GM23338 (cell line): Measurements from ENCODE around the gene OTOG. TPM values are rescaled to one million over a fixed set of nuclear protein-coding genes. Genes with fewer than 3 reads are reported as not detected.

ENCODE experiments used
- ATAC-seq: fragments of 200-7000 bp; cut with Tn5 transposase; 3 replicates; pipeline ENCODE4 v1.9.1; 2020
- DNase-seq: peaks from one replicate; pipeline ENCODE4 v3.0.0-alpha.2; 2015; ENCODE audit warnings: low spot score
- H2AFZ ChIP-seq: fragments of 200-600 bp; sonication (generic); 2 replicates; pipeline ENCODE4 v1.8.0; 2016; ENCODE audit warnings: antibody characterized with exemption, mild to moderate bottlenecking, moderate library complexity
- H3F3A ChIP-seq: fragments of 200-600 bp; sonication (generic); replicated peaks from 2 replicates; pipeline ENCODE4 v1.8.0; 2017; ENCODE audit warnings: antibody characterized with exemption, mixed run types, low read depth
- H3K27ac ChIP-seq: fragments of 200-600 bp; sonication (generic); 2 replicates; pipeline ENCODE4 v1.6.1; 2016; ENCODE audit warnings: low read depth
- H3K27me3 ChIP-seq: fragments of 200-600 bp; sonication (generic); 2 replicates; pipeline ENCODE4 v1.8.0; 2016; ENCODE audit warnings: mild to moderate bottlenecking, mixed run types, moderate library complexity; ENCODE audit not compliant: insufficient read depth
- H3K36me3 ChIP-seq: fragments of 200-600 bp; sonication (generic); 2 replicates; pipeline ENCODE4 v1.8.0; 2016; ENCODE audit warnings: mild to moderate bottlenecking; ENCODE audit not compliant: insufficient read depth
- H3K4me1 ChIP-seq: fragments of 200-600 bp; sonication (generic); 2 replicates; pipeline ENCODE4 v1.8.0; 2016; ENCODE audit warnings: mild to moderate bottlenecking, moderate library complexity; ENCODE audit not compliant: insufficient read depth
- H3K4me2 ChIP-seq: fragments of 200-600 bp; sonication (generic); 2 replicates; pipeline ENCODE4 v1.7.1; 2017; ENCODE audit warnings: mixed run types
- H3K4me3 ChIP-seq: fragments of 200-600 bp; sonication (generic); 2 replicates; pipeline ENCODE4 v1.6.1; 2016; ENCODE audit warnings: mixed run types
- H3K79me2 ChIP-seq: fragments of 200-600 bp; sonication (generic); replicated peaks from 2 replicates; pipeline ENCODE4 v1.8.0; 2017; ENCODE audit warnings: mild to moderate bottlenecking; ENCODE audit not compliant: insufficient read depth
- H3K9me2 ChIP-seq: fragments of 200-600 bp; sonication (generic); 2 replicates; pipeline ENCODE4 v1.8.0; 2017; ENCODE audit not compliant: insufficient read depth
- H4K20me1 ChIP-seq: fragments of 200-600 bp; sonication (generic); replicated peaks from 2 replicates; pipeline ENCODE4 v1.8.0; 2017; ENCODE audit warnings: mild to moderate bottlenecking; ENCODE audit not compliant: insufficient read depth
- H3K27ac Mint-ChIP-seq: 2 replicates; pipeline ENCODE4 v1.8.0; 2020; ENCODE audit warnings: inconsistent platforms, mild to moderate bottlenecking, moderate library complexity, mixed read lengths
- H3K27me3 Mint-ChIP-seq: 3 replicates; pipeline ENCODE4 v1.8.0; 2022; ENCODE audit warnings: low read depth, mild to moderate bottlenecking, moderate library complexity, mixed read lengths, inconsistent platforms; ENCODE audit not compliant: insufficient read depth, poor library complexity
- H3K36me3 Mint-ChIP-seq: 3 replicates; pipeline ENCODE4 v1.8.0; 2021; ENCODE audit warnings: low read depth, mild to moderate bottlenecking, inconsistent platforms, moderate library complexity, mixed read lengths
- H3K4me1 Mint-ChIP-seq: 3 replicates; pipeline ENCODE4 v1.8.0; 2020; ENCODE audit warnings: mild to moderate bottlenecking, inconsistent platforms, mixed read lengths
- H3K4me3 Mint-ChIP-seq: 3 replicates; pipeline ENCODE4 v1.8.0; 2021; ENCODE audit warnings: moderate library complexity, mild to moderate bottlenecking, inconsistent platforms, mixed read lengths
- H3K9me3 Mint-ChIP-seq: 3 replicates; pipeline ENCODE4 v1.8.0; 2020; ENCODE audit warnings: moderate library complexity, mild to moderate bottlenecking, inconsistent platforms, mixed read lengths
- CREB1 ChIP-seq: fragments of 250-450 bp; sonication (Bioruptor Pico); IDR thresholded peaks from 2 replicates; pipeline ENCODE4 v1.5.0; 2020; ENCODE audit warnings: low read depth, mild to moderate bottlenecking, moderate library complexity
- EZH2 ChIP-seq: fragments of 200-600 bp; sonication (generic); IDR thresholded peaks from one replicate; pipeline ENCODE4 v1.8.0; 2017; ENCODE audit warnings: antibody characterized with exemption, mild to moderate bottlenecking, low read depth; ENCODE audit not compliant: unreplicated experiment
- JUNB ChIP-seq: IDR thresholded peaks from one replicate; pipeline ENCODE4 v1.6.1; 2016; ENCODE audit warnings: antibody characterized with exemption; ENCODE audit not compliant: unreplicated experiment
- POLR2AphosphoS5 ChIP-seq: IDR thresholded peaks from 2 replicates; pipeline ENCODE4 v1.6.1; 2016; ENCODE audit warnings: antibody characterized with exemption, low read depth
- STAT1 ChIP-seq: IDR thresholded peaks from one replicate; pipeline ENCODE4 v1.6.1; 2016; ENCODE audit warnings: antibody characterized with exemption; ENCODE audit not compliant: unreplicated experiment
- ZNF114 ChIP-seq: fragments of 250-450 bp; sonication (Bioruptor Pico); IDR thresholded peaks from 2 replicates; pipeline ENCODE4 v1.5.0; 2020; ENCODE audit warnings: mild to moderate bottlenecking, moderate library complexity
- ZNF331 ChIP-seq: fragments of 250-450 bp; sonication (Bioruptor Pico); IDR thresholded peaks from 2 replicates; pipeline ENCODE4 v1.5.0; 2020; ENCODE audit warnings: low read depth, mild to moderate bottlenecking, moderate library complexity
- polyA plus RNA-seq: library from polyadenylated mRNA; unstranded; fragments of >200 nt; fragmentation: Nextera tagmentation; extraction: Ambion mirVana; gene quantifications from 2 replicates; pipeline ENCODE4 v1.2.1, GENCODE V29; 2016
- total RNA-seq: library from RNA; depleted of rRNA; stranded (reverse); fragments of >200 nt; shearing (Covaris generic); gene quantifications from 2 replicates; pipeline ENCODE4 v1.2.3, GENCODE V29; 2014
- TF ChIP-seq, protein P1 (sequence below): IDR thresholded peaks from one replicate; pipeline ENCODE4 v1.6.1; 2018; ENCODE audit warnings: antibody characterized with exemption; ENCODE audit not compliant: unreplicated experiment
- TF ChIP-seq, protein P2 (sequence below), 2 experiments: fragments of 200-600 bp in 1 of 2; sonication (generic) in 1 of 2; conservative IDR thresholded peaks; 2 replicates each; pipeline versions ENCODE4 v1.5.1 to v1.6.1; 2016 to 2017; ENCODE audit warnings: antibody characterized with exemption in 2 of 2, low read depth in 2 of 2, mild to moderate bottlenecking in 2 of 2, moderate library complexity in 1 of 2
- TF ChIP-seq, protein P3 (sequence below): IDR thresholded peaks from 2 replicates; pipeline ENCODE4 v1.6.1; 2016; ENCODE audit warnings: antibody characterized with exemption

The OTOG gene
- total and polyA plus RNA-seq, 2 experiments from 2014 or later, result 0.40 to 0.52 TPM

DNA sequence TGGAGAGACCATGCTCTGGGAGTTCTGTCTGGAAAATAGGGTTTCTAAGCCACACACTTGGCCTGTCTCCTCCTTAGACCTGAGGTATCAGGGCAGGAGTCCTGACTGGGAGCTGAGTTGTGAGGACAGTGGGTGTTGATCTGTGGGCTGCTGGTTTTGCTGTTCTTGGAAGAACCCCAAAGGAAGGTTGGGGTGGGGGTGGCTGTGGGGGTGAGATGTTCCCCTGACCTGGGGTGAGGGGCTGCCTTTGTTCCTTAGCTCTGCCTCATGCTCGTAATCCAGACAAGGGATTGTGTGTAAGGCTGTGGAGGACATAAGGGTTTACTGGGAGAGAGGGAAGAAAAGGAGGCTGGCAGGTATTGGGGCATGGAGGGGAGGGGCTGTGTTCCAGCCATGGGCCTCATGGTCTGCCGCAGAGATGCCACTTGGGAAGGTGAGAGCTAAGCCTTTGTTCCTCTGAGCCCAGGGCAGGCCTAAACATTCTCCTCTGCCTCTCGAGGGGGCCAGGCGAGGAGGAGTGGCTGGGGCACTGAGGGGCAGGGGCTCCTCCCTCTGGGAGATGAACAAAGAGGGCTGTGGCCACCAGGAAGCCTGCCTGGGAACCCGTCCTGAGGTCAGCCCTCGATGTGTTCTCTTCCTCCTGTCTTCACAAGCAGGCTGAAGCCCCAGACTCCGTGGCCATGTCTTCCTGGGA lies 4.4 kb downstream of the OTOG start:
- H3K27ac Mint-ChIP-seq, result no peak overlapping the region
- DNase-seq (no peak), ATAC-seq (no peak)
- H3K79me2 ChIP-seq, result no peaks in the 10 kb centered on the region
- H3K27ac ChIP-seq, result no peak overlapping the region
- H3K27me3 Mint-ChIP-seq, result peaks cover 11% of the 10 kb centered on the region
- H3K9me2 ChIP-seq, result no peaks in the 10 kb centered on the region
- no peaks in the 10 kb centered on the region for H3K36me3 ChIP-seq
- peaks cover 24% of the 10 kb centered on the region for H3K4me1 Mint-ChIP-seq
- H2AFZ ChIP-seq, result no peak overlapping the region
- no peaks in the 10 kb centered on the region for H4K20me1 ChIP-seq
- H3K4me1 ChIP-seq, result peaks cover 7% of the 10 kb centered on the region
- H3K36me3 Mint-ChIP-seq, result no peaks in the 10 kb centered on the region
- no peak overlapping the region for H3K4me3 ChIP-seq
- TF ChIP-seq ZNF331 (no peak), POLR2AphosphoS5 (no peak), STAT1 (no peak), JUNB (no peak), CREB1 (CRISPR knock-in tag) (no peak), ZNF114 (CRISPR knock-in tag) (no peak)
- TF ChIP-seq, protein P1, sequence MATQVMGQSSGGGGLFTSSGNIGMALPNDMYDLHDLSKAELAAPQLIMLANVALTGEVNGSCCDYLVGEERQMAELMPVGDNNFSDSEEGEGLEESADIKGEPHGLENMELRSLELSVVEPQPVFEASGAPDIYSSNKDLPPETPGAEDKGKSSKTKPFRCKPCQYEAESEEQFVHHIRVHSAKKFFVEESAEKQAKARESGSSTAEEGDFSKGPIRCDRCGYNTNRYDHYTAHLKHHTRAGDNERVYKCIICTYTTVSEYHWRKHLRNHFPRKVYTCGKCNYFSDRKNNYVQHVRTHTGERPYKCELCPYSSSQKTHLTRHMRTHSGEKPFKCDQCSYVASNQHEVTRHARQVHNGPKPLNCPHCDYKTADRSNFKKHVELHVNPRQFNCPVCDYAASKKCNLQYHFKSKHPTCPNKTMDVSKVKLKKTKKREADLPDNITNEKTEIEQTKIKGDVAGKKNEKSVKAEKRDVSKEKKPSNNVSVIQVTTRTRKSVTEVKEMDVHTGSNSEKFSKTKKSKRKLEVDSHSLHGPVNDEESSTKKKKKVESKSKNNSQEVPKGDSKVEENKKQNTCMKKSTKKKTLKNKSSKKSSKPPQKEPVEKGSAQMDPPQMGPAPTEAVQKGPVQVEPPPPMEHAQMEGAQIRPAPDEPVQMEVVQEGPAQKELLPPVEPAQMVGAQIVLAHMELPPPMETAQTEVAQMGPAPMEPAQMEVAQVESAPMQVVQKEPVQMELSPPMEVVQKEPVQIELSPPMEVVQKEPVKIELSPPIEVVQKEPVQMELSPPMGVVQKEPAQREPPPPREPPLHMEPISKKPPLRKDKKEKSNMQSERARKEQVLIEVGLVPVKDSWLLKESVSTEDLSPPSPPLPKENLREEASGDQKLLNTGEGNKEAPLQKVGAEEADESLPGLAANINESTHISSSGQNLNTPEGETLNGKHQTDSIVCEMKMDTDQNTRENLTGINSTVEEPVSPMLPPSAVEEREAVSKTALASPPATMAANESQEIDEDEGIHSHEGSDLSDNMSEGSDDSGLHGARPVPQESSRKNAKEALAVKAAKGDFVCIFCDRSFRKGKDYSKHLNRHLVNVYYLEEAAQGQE, result no peak
- TF ChIP-seq, protein P2, sequence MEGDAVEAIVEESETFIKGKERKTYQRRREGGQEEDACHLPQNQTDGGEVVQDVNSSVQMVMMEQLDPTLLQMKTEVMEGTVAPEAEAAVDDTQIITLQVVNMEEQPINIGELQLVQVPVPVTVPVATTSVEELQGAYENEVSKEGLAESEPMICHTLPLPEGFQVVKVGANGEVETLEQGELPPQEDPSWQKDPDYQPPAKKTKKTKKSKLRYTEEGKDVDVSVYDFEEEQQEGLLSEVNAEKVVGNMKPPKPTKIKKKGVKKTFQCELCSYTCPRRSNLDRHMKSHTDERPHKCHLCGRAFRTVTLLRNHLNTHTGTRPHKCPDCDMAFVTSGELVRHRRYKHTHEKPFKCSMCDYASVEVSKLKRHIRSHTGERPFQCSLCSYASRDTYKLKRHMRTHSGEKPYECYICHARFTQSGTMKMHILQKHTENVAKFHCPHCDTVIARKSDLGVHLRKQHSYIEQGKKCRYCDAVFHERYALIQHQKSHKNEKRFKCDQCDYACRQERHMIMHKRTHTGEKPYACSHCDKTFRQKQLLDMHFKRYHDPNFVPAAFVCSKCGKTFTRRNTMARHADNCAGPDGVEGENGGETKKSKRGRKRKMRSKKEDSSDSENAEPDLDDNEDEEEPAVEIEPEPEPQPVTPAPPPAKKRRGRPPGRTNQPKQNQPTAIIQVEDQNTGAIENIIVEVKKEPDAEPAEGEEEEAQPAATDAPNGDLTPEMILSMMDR (conservative IDR thresholded peaks at IDR 0.05; ENCODE audit: low read depth in 2 of 2), result no peak
- TF ChIP-seq, protein P3, sequence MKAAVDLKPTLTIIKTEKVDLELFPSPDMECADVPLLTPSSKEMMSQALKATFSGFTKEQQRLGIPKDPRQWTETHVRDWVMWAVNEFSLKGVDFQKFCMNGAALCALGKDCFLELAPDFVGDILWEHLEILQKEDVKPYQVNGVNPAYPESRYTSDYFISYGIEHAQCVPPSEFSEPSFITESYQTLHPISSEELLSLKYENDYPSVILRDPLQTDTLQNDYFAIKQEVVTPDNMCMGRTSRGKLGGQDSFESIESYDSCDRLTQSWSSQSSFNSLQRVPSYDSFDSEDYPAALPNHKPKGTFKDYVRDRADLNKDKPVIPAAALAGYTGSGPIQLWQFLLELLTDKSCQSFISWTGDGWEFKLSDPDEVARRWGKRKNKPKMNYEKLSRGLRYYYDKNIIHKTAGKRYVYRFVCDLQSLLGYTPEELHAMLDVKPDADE, result no peak
- H3K4me2 ChIP-seq, result no peak overlapping the region
- H3K9me3 Mint-ChIP-seq, result no peaks in the 10 kb centered on the region
- no peak overlapping the region for H3K4me3 Mint-ChIP-seq
- H3K27me3 ChIP-seq, result no peaks in the 10 kb centered on the region
- no peaks in the 10 kb centered on the region for H3F3A ChIP-seq

DNA sequence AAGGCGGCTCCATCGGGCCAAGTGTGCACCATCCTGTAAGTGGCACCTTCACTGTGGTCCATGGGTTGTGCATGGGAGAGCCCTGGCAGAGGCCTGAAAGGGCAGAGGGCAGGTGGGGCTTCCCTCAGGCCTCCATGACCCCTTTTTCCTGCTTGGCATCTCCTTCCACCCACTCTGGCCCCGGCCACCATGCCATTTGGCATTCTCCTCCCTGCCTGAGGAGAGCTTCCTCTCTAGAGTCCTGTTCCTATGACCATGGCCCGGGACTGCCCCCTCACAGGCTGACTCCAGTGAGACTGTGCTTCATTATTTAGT lies 4.9 kb downstream of the OTOG start:
- Histone ChIP-seq H3F3A (no peaks in the 10 kb centered on the region), H3K36me3 (no peaks in the 10 kb centered on the region), H3K79me2 (no peaks in the 10 kb centered on the region), H3K4me3 (no peak overlapping the region), H2AFZ (no peak overlapping the region), H3K27me3 (no peaks in the 10 kb centered on the region), H3K27ac (no peak overlapping the region), H4K20me1 (no peaks in the 10 kb centered on the region), H3K4me1 (peaks cover 4% of the 10 kb centered on the region; the same call in 1 of the 2 replicates), H3K4me2 (no peak overlapping the region), H3K9me2 (no peaks in the 10 kb centered on the region)
- Mint-ChIP-seq H3K4me3 (no peak overlapping the region), H3K27me3 (peaks cover 9% of the 10 kb centered on the region), H3K4me1 (peaks cover 19% of the 10 kb centered on the region), H3K27ac (no peak overlapping the region), H3K9me3 (no peaks in the 10 kb centered on the region), H3K36me3 (no peaks in the 10 kb centered on the region)
- DNase-seq (no peak), ATAC-seq (no peak)
- TF ChIP-seq CREB1 (CRISPR knock-in tag) (no peak), ZNF114 (CRISPR knock-in tag) (no peak), EZH2 (no peak), POLR2AphosphoS5 (no peak)
- TF ChIP-seq, protein P3, result no peak
- TF ChIP-seq, protein P2 (conservative IDR thresholded peaks at IDR 0.05; ENCODE audit: low read depth in 2 of 2), result no peak
